ENCODE data around the gene DEFB123. TPM values are rescaled to one million over a fixed set of nuclear protein-coding genes. Genes with fewer than 3 reads are reported as not detected.
"Not testable (repeated sequence)": the region's sequence is repeated elsewhere in the genome, so short reads cannot be mapped to it uniquely, and the experiment has no call there.

The DEFB123 gene
- total RNA-seq, 4 donors from 2014 or later: not detected

DNA sequence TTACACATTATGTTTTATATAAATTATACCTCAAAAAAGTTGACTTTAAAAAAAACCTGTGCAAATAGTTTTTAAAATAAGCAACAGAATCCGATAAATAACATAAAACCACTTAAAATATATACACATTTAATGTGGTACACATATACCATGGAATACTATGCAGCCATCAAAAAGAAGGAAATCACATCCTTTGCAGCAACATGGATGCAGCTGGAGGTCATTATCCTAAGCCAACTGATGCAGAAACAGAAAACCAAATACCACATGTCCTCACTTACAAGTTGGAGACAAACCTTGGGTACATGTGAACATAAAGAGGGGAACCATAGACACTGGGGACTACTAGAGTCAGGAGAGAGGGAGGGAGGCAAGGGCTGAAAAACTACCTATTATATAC lies 30.4 kb upstream of the DEFB123 start:
- no peak for TF ChIP-seq POLR2A (IDR thresholded peaks at IDR 0.05)
- TF ChIP-seq, protein P1, sequence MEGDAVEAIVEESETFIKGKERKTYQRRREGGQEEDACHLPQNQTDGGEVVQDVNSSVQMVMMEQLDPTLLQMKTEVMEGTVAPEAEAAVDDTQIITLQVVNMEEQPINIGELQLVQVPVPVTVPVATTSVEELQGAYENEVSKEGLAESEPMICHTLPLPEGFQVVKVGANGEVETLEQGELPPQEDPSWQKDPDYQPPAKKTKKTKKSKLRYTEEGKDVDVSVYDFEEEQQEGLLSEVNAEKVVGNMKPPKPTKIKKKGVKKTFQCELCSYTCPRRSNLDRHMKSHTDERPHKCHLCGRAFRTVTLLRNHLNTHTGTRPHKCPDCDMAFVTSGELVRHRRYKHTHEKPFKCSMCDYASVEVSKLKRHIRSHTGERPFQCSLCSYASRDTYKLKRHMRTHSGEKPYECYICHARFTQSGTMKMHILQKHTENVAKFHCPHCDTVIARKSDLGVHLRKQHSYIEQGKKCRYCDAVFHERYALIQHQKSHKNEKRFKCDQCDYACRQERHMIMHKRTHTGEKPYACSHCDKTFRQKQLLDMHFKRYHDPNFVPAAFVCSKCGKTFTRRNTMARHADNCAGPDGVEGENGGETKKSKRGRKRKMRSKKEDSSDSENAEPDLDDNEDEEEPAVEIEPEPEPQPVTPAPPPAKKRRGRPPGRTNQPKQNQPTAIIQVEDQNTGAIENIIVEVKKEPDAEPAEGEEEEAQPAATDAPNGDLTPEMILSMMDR (IDR thresholded peaks at IDR 0.05): no peak
- H3K9me3 ChIP-seq: no peaks in the 10 kb centered on the region
- H3K4me3 ChIP-seq: no peak overlapping the region
- no peak overlapping the region for H3K27ac ChIP-seq
- no peaks in the 10 kb centered on the region for H3K36me3 ChIP-seq
- no peak for DNase-seq
- no peaks in the 10 kb centered on the region for H3K4me1 ChIP-seq
- H3K27me3 ChIP-seq: no peaks in the 10 kb centered on the region

DNA sequence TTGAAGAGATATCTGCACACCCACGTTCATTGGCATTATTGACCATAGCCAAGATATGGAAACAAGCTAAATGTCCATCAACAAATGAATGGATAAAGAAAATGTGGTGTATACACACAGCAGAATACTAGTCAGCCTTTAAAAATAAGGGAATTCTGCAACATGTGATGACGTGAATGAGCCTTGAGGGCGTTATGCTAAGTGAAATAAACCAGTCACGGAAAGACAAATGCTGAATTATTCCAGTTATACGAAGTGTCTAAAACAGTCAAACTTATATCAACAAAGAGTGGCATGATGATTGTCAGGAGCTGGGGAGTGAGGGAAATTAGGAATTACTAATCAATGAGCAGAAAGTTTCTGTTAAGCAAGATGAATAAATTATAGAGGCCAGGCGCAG lies 26.1 kb upstream of the DEFB123 start:
- H3K4me3 ChIP-seq: no peak overlapping the region
- no peaks in the 10 kb centered on the region for H3K4me1 ChIP-seq
- no peak overlapping the region for H3K27ac ChIP-seq
- H3K36me3 ChIP-seq: no peaks in the 10 kb centered on the region
- no peaks in the 10 kb centered on the region for H3K9me3 ChIP-seq
- H3K27me3 ChIP-seq: no peaks in the 10 kb centered on the region
- TF ChIP-seq POLR2A (IDR thresholded peaks at IDR 0.05): no peak
- TF ChIP-seq, protein P1 (IDR thresholded peaks at IDR 0.05): no peak
- no peak for DNase-seq

DNA sequence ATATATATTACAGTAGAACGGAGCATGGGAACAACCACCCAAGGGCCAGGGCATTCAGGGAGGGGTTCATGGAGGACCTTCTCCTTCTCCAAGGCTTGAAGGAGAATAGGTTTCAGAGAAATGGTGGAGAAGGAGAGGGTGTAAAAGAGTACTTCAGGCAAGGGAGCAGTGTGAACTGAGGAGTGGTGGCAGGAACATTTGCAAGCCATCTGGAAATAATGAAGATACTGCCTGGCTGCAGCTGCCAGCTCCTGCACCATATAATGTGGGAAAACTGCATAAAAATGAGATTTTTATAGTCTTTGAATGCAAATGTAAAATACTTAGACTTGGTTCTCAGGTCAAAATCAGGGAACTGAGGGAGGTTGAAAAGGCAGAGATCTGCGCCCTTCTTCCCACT lies 24.8 kb upstream of the DEFB123 start:
- no peaks in the 10 kb centered on the region for H3K36me3 ChIP-seq
- H3K27ac ChIP-seq: no peak overlapping the region
- no peak overlapping the region for H3K4me3 ChIP-seq
- DNase-seq: no peak
- no peaks in the 10 kb centered on the region for H3K4me1 ChIP-seq
- no peaks in the 10 kb centered on the region for H3K9me3 ChIP-seq
- no peaks in the 10 kb centered on the region for H3K27me3 ChIP-seq
- TF ChIP-seq, protein P1 (IDR thresholded peaks at IDR 0.05): no peak
- TF ChIP-seq POLR2A (IDR thresholded peaks at IDR 0.05): no peak

DNA sequence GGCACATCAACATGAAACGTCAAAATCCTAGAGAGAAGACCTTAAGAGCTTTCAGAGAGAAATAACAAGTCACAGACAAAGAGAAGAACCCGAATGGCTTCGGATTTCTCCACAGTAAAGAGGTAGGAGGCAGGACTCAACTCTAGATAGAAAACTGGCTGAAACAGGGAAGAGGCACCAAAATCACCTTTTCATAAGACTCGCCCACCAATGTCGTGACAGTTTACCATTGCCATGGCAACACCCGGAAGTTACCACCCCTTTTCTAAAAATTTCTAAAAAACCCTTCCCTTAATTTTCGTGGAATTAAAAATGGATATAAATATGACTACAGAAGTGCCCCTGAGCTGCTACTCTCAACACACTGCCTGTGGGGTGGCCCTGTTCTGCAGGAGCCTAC lies 22.1 kb upstream of the DEFB123 start:
- Histone ChIP-seq H3K9me3 (no peaks in the 10 kb centered on the region), H3K4me1 (no peaks in the 10 kb centered on the region), H3K36me3 (no peaks in the 10 kb centered on the region), H3K4me3 (no peak overlapping the region), H3K27me3 (no peaks in the 10 kb centered on the region), H3K27ac (no peak overlapping the region)
- DNase-seq: no peak
- TF ChIP-seq, protein P1 (IDR thresholded peaks at IDR 0.05): no peak
- no peak for TF ChIP-seq POLR2A (IDR thresholded peaks at IDR 0.05)

DNA sequence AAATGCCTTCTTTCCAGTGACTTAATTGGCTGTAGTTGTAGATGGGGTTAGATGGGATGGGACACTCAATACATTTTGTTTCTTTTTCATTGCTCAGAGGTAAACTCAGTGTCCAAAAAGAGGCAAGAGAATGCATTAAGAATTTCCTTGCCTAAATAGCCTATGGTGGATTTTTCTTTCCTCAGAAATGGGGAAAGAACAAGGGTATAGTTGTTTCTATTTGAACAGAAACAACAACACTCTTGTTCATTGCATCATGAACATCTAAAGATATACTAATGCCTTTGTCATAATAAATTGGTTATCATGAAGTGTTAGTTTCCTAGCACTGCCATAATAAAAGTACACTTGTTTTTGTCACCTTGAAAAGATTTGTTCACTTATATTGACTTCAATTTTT lies 14.6 kb upstream of the DEFB123 start:
- Histone ChIP-seq H3K36me3 (no peaks in the 10 kb centered on the region), H3K4me3 (no peak overlapping the region), H3K27ac (no peak overlapping the region), H3K9me3 (no peaks in the 10 kb centered on the region), H3K27me3 (no peaks in the 10 kb centered on the region), H3K4me1 (no peaks in the 10 kb centered on the region)
- TF ChIP-seq, protein P1 (IDR thresholded peaks at IDR 0.05): no peak
- no peak for TF ChIP-seq POLR2A (IDR thresholded peaks at IDR 0.05)
- DNase-seq: no peak

DNA sequence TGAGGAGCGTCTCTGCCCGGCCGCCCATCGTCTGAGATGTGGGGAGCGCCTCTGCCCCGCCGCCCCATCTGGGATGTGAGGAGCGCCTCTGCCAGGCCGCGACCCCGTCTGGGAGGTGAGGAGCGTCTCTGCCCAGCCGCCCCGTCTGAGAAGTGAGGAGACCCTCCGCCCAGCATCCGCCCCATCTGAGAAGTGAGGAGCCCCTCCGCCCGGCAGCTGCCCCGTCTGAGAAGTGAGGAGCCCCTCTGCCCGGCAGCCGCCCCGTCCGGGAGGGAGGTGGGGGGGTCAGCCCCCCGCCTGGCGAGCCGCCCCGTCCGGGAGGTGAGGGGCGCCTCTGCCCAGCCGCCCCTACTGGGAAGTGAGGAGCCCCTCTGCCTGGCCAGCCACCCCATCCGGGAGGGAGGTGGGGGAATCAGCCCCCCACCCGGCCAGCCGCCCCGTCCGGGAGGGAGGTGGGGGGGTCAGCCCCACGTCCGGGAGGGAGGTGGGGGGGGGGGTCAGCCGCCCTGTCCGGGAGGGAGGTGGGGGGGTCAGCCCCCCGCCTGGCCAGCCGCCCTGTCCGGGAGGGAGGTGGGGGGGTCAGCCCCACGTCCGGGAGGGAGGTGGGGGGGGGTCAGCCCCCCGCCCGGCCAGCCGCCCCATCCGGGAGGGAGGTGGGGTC lies 13.4 kb upstream of the DEFB123 start:
- not testable (repeated sequence) for H3K9me3 ChIP-seq, DNase-seq, H3K36me3 ChIP-seq, H3K27ac ChIP-seq, H3K27me3 ChIP-seq, H3K4me3 ChIP-seq, H3K4me1 ChIP-seq

DNA sequence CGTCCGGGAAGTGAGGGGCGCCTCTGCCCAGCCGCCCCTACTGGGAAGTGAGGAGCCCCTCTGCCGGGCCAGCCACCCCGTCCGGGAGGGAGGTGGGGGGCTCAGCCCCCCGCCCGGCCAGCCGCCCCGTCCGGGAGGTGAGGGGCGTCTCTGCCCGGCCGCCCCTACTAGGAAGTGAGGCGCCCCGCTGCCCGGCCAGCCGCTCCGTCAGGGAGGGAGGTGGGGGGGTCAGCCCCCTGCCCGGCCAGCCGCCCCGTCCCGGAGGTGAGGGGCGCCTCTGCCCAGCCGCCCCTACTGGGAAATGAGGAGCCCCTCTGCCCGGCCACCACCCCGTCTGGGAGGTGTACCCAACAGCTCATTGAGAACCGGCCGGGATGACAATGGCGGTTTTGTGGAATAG lies 12.9 kb upstream of the DEFB123 start:
- not testable (repeated sequence) for H3K36me3 ChIP-seq, H3K4me1 ChIP-seq, H3K9me3 ChIP-seq, H3K4me3 ChIP-seq, H3K27me3 ChIP-seq, DNase-seq, H3K27ac ChIP-seq

Measured in Peyer's patch (tissue), 4 donors.